K562 (cell line): Measurements from ENCODE around the gene ASXL2. TPM values are rescaled to one million over a fixed set of nuclear protein-coding genes. Genes with fewer than 3 reads are reported as not detected.

Experiments used
- ATAC-seq: fragments of 200-7000 bp; cut with Tn5 transposase; 3 replicates; pipeline ENCODE4 v1.9.1; 2020; ENCODE audit warnings: moderate library complexity
- BruUV-seq: library from RNA; stranded (reverse); fragments of 400-500 nt; replicated peaks from 2 replicates; lab custom pipeline; 2021; lab: Mats Ljungman, UMichigan
- CTCF ChIA-PET: fragments of 300-600 bp; formaldehyde crosslinking; extraction: SDS; loops from one replicate; lab custom pipeline; 2021; ENCODE audit warnings: low intra/inter-chr PET ratio; lab: Yijun Ruan, JAX
- POLR2A ChIA-PET: fragments of 300-600, 350-650 bp; sonication (Branson Sonifier 250); formaldehyde crosslinking; extraction: SDS; loops from one replicate; lab custom pipeline; 2021; ENCODE audit warnings: antibody characterized with exemption, inconsistent platforms; lab: Yijun Ruan, JAX
- DNase-seq, 4 experiments: peaks; one replicate each; pipeline versions ENCODE4 v3.0.0 to v3.0.0-alpha.2; 2011 to 2018; ENCODE audit warnings: low spot score in 3 of 4, mixed read lengths in 3 of 4; ENCODE audit errors: extremely low read depth in 1 of 4
- FAIRE-seq: peaks from 2 replicates; lab custom pipeline; 2011; peaks lifted over from hg19 to GRCh38; lab: Jason Lieb, UNC
- H2AFZ ChIP-seq: 2 replicates; pipeline ENCODE4 v1.6.0; 2011; ENCODE audit warnings: low read depth, low read length, control low read depth, inconsistent platforms
- H3K27ac ChIP-seq: fragments of 200-600 bp; 3 replicates; pipeline ENCODE4 v1.8.0; 2011; ENCODE audit warnings: low read depth, mild to moderate bottlenecking, control low read depth, inconsistent platforms, low read length, moderate library complexity, mixed read lengths; ENCODE audit errors: extremely low read depth
- H3K27me3 ChIP-seq, 2 experiments: fragments of 300-600 bp in 1 of 2; 2 replicates in 1 of 2; 3 replicates in 1 of 2; pipeline versions ENCODE4 v1.6.0 to v1.8.0; 2011; ENCODE audit warnings: inconsistent platforms in 2 of 2, low read length in 2 of 2, mild to moderate bottlenecking in 1 of 2, mixed read lengths in 1 of 2, moderate library complexity in 1 of 2; ENCODE audit not compliant: control insufficient read depth in 2 of 2, insufficient read depth in 2 of 2
- H3K36me3 ChIP-seq: fragments of 300-600 bp; 3 replicates; pipeline ENCODE4 v1.8.0; 2011; ENCODE audit warnings: mild to moderate bottlenecking, low read length, inconsistent platforms; ENCODE audit not compliant: control insufficient read depth, insufficient read depth
- H3K4me1 ChIP-seq, 2 experiments: fragments of 200-600 bp in 1 of 2; replicated peaks in 1 of 2; 2 replicates in 1 of 2; 3 replicates in 1 of 2; pipeline versions ENCODE4 v1.5.1 to v1.8.0; 2011; ENCODE audit warnings: inconsistent platforms in 2 of 2, low read length in 2 of 2, mild to moderate bottlenecking in 1 of 2, mixed read lengths in 1 of 2, moderate library complexity in 1 of 2; ENCODE audit not compliant: control insufficient read depth in 2 of 2, insufficient read depth in 2 of 2
- H3K4me2 ChIP-seq: 2 replicates; pipeline ENCODE4 v1.6.1; 2011; ENCODE audit warnings: low read length, control low read depth, inconsistent platforms, mixed read lengths; ENCODE audit not compliant: insufficient read depth
- H3K4me3 ChIP-seq: fragments of 200-600 bp; sonication (generic), shearing (Covaris generic); 2 replicates; pipeline ENCODE4 v1.5.1; 2016; ENCODE audit warnings: control low read depth, inconsistent platforms
- H3K79me2 ChIP-seq: fragments of 200-600 bp; 3 replicates; pipeline ENCODE4 v1.8.0; 2011; ENCODE audit warnings: low read length, inconsistent platforms; ENCODE audit not compliant: control insufficient read depth, insufficient read depth
- H3K9ac ChIP-seq, 2 experiments: 2 replicates each; pipeline versions ENCODE4 v1.6.0 to v1.6.1; 2011; ENCODE audit warnings: low read depth in 2 of 2, low read length in 2 of 2, control low read depth in 1 of 2, inconsistent platforms in 1 of 2, mild to moderate bottlenecking in 1 of 2, mixed read lengths in 1 of 2; ENCODE audit not compliant: insufficient read depth in 1 of 2
- H3K9me1 ChIP-seq: one replicate; pipeline ENCODE4 v1.6.0; 2011; ENCODE audit warnings: inconsistent platforms, mild to moderate bottlenecking, low read length, moderate library complexity; ENCODE audit not compliant: control insufficient read depth, insufficient read depth
- H3K9me3 ChIP-seq: replicated peaks from 2 replicates; pipeline ENCODE4 v1.5.1; 2011; ENCODE audit warnings: low read depth, low read length, inconsistent platforms; ENCODE audit not compliant: control insufficient read depth, insufficient read depth
- H4K20me1 ChIP-seq: replicated peaks from 2 replicates; pipeline ENCODE4 v1.6.1; 2011; ENCODE audit warnings: low read length, inconsistent platforms, mixed read lengths; ENCODE audit not compliant: control insufficient read depth, insufficient read depth
- HMG20B ChIP-seq: fragments of 250-450 bp; sonication (Bioruptor Pico); IDR thresholded peaks from 2 replicates; pipeline ENCODE4 v1.5.0; 2021; ENCODE audit warnings: mild to moderate bottlenecking
- MCM2 ChIP-seq: fragments of 450-650 bp; IDR thresholded peaks from 2 replicates; pipeline ENCODE4 v1.6.1; 2017; ENCODE audit warnings: low read depth, mild to moderate bottlenecking
- RAD21 ChIP-seq, 2 experiments: fragments of 250-450 bp in 1 of 2; fragments of 450-650 bp in 1 of 2; sonication (Bioruptor Pico) in 1 of 2; formaldehyde crosslinking in 1 of 2; IDR thresholded peaks in 1 of 2; conservative IDR thresholded peaks in 1 of 2; 2 replicates each; pipeline versions ENCODE4 v1.4.0 to v1.8.0; 2020 to 2022; ENCODE audit warnings: mild to moderate bottlenecking in 2 of 2, moderate library complexity in 1 of 2
- ZFX ChIP-seq: sonication (generic); formaldehyde crosslinking; IDR thresholded peaks from 2 replicates; pipeline ENCODE4 v1.8.0; 2022; ENCODE audit warnings: mild to moderate bottlenecking, missing genetic modification reagents, moderate library complexity
- WGBS: fragments of 100-300 bp; shearing (Covaris generic); methylation state at CpG from one replicate; pipeline ENCODE4 v1.1.6; 2016; ENCODE audit warnings: low coverage, mixed read lengths; ENCODE audit not compliant: insufficient coverage; ENCODE audit errors: missing lambda C conversion rate; 5-methylcytosine and 5-hydroxymethylcytosine counted together
- in situ Hi-C: fragments of 300-500 bp; cut with MboI; formaldehyde crosslinking; loops from 4 replicates; pipeline ENCODE4 v1.15.0; 2018; ENCODE audit warnings: inconsistent platforms, mixed read lengths
- intact Hi-C: fragments of 100-400 bp; cut with micrococcal nuclease; formaldehyde crosslinking; loops from 2 replicates; pipeline ENCODE4 v1.14.2; 2022
- polyA plus RNA-seq, 8 experiments: library from polyadenylated mRNA; depleted of rRNA in 4 of 8; stranded (reverse) in 5 of 8; unstranded in 3 of 8; fragments of >200 nt; fragmentation: Nextera tagmentation in 2 of 8; fragmentation: Illumina TruSeq in 1 of 8; extraction: Ambion mirVana in 2 of 8; extraction: Trizol in 1 of 8; gene quantifications; 2 replicates each; pipeline versions ENCODE4 v1.2.1 to v1.2.3, GENCODE V29; 2011 to 2014; ENCODE audit warnings: inconsistent platforms in 1 of 8, missing spikeins in 1 of 8
- total RNA-seq, 7 experiments: library from RNA; depleted of rRNA in 6 of 7; stranded (reverse); fragments of >200 nt in 6 of 7; fragmentation: Illumina TruSeq in 2 of 7; extraction: Trizol in 2 of 7; gene quantifications; 2 replicates each; pipeline versions ENCODE4 v1.2.1 to v1.2.3, GENCODE V29; 2011 to 2021; ENCODE audit warnings: low replicate concordance in 1 of 7
- TF ChIP-seq, protein P1 (sequence below): fragments of 250-450 bp; sonication (Bioruptor Pico); IDR thresholded peaks from 2 replicates; pipeline ENCODE4 v1.5.0; 2020; ENCODE audit warnings: mild to moderate bottlenecking, borderline replicate concordance
- TF ChIP-seq, protein P2 (sequence below), 3 experiments: IDR thresholded peaks in 2 of 3; conservative IDR thresholded peaks in 1 of 3; 2 replicates each; pipeline ENCODE4 v1.5.1; 2011 to 2012; ENCODE audit warnings: low read length in 3 of 3, mild to moderate bottlenecking in 3 of 3, control low read depth in 2 of 3, improper control_type of control experiment in 1 of 3, inconsistent platforms in 1 of 3, low read depth in 1 of 3, mixed read lengths in 1 of 3, moderate library complexity in 1 of 3; ENCODE audit not compliant: insufficient read depth in 2 of 3

Gene ASXL2
- total and polyA plus RNA-seq, 9 of the 15 experiments (the other 6 are each of a cell fraction or from before 2014, with no cell fraction given) = 2.2 to 25.9 (median 9.0) TPM

DNA sequence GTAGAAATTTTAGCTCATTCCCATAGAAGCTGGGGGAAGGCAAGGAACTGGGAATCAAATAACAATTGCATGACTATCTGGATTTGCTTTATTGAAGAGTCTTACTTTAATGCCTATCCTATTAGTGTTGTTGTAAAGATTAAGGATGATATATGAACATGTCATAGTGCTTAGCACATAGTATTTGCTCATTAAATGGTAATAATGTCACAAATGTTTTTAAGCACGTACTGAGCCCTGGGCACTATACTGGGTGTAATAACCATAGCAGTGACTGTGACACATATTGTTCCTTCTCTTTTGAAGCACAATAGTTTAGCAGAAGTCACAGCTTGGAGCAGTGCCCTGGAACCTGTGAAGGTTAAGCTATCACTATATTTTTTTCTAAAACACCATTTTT, 157.7 kb downstream of the ASXL2 start:
- in situ Hi-C loops (no loop called here), intact Hi-C loops (no loop called here)
- no peaks in the 10 kb centered on the region for H3K9me3 ChIP-seq
- ATAC-seq = no peak
- WGBS = 4% methylated on average over 1 of the region's 1 CpG
- ChIA-PET CTCF (no interaction called here), POLR2A (no interaction called here)
- no peaks in the 10 kb centered on the region for H4K20me1 ChIP-seq
- no peaks in the 10 kb centered on the region for H3K36me3 ChIP-seq
- TF ChIP-seq, protein P1, sequence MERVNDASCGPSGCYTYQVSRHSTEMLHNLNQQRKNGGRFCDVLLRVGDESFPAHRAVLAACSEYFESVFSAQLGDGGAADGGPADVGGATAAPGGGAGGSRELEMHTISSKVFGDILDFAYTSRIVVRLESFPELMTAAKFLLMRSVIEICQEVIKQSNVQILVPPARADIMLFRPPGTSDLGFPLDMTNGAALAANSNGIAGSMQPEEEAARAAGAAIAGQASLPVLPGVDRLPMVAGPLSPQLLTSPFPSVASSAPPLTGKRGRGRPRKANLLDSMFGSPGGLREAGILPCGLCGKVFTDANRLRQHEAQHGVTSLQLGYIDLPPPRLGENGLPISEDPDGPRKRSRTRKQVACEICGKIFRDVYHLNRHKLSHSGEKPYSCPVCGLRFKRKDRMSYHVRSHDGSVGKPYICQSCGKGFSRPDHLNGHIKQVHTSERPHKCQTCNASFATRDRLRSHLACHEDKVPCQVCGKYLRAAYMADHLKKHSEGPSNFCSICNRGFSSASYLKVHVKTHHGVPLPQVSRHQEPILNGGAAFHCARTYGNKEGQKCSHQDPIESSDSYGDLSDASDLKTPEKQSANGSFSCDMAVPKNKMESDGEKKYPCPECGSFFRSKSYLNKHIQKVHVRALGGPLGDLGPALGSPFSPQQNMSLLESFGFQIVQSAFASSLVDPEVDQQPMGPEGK = no peak
- TF ChIP-seq MCM2 = no peak
- H3K9me1 ChIP-seq = no peaks in the 10 kb centered on the region
- no peak overlapping the region for H3K4me3 ChIP-seq
- no peak for FAIRE-seq
- DNase-seq = no peak
- H3K4me1 ChIP-seq = no peaks in the 10 kb centered on the region
- H3K27ac ChIP-seq = no peak overlapping the region
- no TSS peak for BruUV-seq
- no peak overlapping the region for H3K9ac ChIP-seq
- no peaks in the 10 kb centered on the region for H3K79me2 ChIP-seq
- H3K4me2 ChIP-seq = no peak overlapping the region
- peaks cover 18 to 57% of the 10 kb centered on the region in 2 experiments for H3K27me3 ChIP-seq
- H2AFZ ChIP-seq = no peak overlapping the region

DNA sequence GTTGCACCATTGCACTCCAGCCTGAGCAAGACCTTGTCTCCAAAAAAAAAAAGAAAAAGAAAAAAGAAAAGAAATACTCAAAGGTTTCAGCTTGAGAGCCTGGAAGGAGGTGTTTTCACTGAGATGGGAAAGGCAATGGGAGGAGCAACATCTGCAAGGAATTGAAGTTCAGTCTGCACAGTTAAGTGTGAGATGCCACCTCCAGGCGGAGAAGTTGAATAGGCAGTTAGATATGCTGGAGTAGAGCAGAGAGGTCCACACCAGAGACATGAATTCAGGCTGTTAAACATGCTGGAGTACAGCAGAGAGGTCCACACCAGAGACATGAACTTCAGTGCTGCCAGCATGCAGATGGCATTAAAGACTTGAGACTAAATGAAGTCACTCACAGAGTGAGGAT, 163.5 kb downstream of the ASXL2 start:
- Histone ChIP-seq H4K20me1 (no peaks in the 10 kb centered on the region), H3K4me3 (no peak overlapping the region), H2AFZ (no peak overlapping the region), H3K9ac (no peak overlapping the region), H3K9me3 (no peaks in the 10 kb centered on the region), H3K27me3 (peaks cover 10 to 34% of the 10 kb centered on the region in 2 experiments; a peak in 4 of 5 replicates), H3K36me3 (no peaks in the 10 kb centered on the region), H3K27ac (no peak overlapping the region), H3K4me1 (no peaks in the 10 kb centered on the region), H3K9me1 (no peaks in the 10 kb centered on the region), H3K79me2 (no peaks in the 10 kb centered on the region), H3K4me2 (no peak overlapping the region)
- no peak for DNase-seq
- FAIRE-seq = no peak
- no TSS peak for BruUV-seq
- peak; percentile 61 for ATAC-seq
- WGBS = 0% methylated on average over 1 of the region's 1 CpG
- intact Hi-C loops = no loop called here
- CTCF ChIA-PET = interaction anchor here (0.6 to 1.5 kb wide), 3 partner anchors 50 to 140 kb away, joined by 4 to 5 read pairs (median 4); no protein-coding TSS in a partner anchor
- POLR2A ChIA-PET = interaction anchor here (0.6 to 1.2 kb wide), 2 partner anchors 13 to 398 kb away, joined by 3 to 5 read pairs; no protein-coding TSS in a partner anchor
- in situ Hi-C loops = no loop called here
- TF ChIP-seq, protein P2, sequence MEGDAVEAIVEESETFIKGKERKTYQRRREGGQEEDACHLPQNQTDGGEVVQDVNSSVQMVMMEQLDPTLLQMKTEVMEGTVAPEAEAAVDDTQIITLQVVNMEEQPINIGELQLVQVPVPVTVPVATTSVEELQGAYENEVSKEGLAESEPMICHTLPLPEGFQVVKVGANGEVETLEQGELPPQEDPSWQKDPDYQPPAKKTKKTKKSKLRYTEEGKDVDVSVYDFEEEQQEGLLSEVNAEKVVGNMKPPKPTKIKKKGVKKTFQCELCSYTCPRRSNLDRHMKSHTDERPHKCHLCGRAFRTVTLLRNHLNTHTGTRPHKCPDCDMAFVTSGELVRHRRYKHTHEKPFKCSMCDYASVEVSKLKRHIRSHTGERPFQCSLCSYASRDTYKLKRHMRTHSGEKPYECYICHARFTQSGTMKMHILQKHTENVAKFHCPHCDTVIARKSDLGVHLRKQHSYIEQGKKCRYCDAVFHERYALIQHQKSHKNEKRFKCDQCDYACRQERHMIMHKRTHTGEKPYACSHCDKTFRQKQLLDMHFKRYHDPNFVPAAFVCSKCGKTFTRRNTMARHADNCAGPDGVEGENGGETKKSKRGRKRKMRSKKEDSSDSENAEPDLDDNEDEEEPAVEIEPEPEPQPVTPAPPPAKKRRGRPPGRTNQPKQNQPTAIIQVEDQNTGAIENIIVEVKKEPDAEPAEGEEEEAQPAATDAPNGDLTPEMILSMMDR (IDR thresholded peaks at IDR 0.05 in 2 of 3, conservative IDR thresholded peaks at IDR 0.05 in 1 of 3; ENCODE audit: insufficient read depth in 2 of 3, low read depth in 1 of 3, low read length in 3 of 3) = peak in 1 of 3 experiments; percentile 9; a peak in 1 of 6 replicates
- TF ChIP-seq ZFX (CRISPR knock-in tag) = no peak
- TF ChIP-seq HMG20B (CRISPR knock-in tag) = no peak
- peak in 1 of 2 experiments; percentile 14; a peak in 1 of 4 replicates for TF ChIP-seq RAD21 (CRISPR knock-in tag; conservative IDR thresholded peaks at IDR 0.05 in 1 of 2, IDR thresholded peaks at IDR 0.05 in 1 of 2)
